A673 (cell line): Measurements from ENCODE around the gene CPA5.

Experiments
- CTCF ChIP-seq: fragments of 300-800, 200-600 bp; sonication (generic); conservative IDR thresholded peaks from 2 replicates; pipeline ENCODE4 v1.5.1; 2017; ENCODE audit warnings: low read depth, mild to moderate bottlenecking, antibody characterized with exemption, low read length, moderate library complexity, mixed read lengths
- EZH2 ChIP-seq: fragments of 200-600 bp; sonication (generic); IDR thresholded peaks from 2 replicates; pipeline ENCODE4 v1.6.1; 2017; ENCODE audit warnings: borderline replicate concordance, low read depth, mild to moderate bottlenecking, mixed read lengths, antibody characterized with exemption, low read length; ENCODE audit not compliant: poor library complexity, severe bottlenecking

GRCh38 chr7:130377178-130377577 lies 32.6 kb downstream of the CPA5 start:
- TF ChIP-seq CTCF (no peak), EZH2 (no peak)
